Esophagus muscularis mucosa (tissue), 3 donors: Measurements from ENCODE around the gene EEF1AKMT3.

Experiments used
- CTCF ChIP-seq, 3 experiments: fragments of 200-600 bp in 2 of 3; fragments of 450-650 bp in 1 of 3; sonication (generic) in 2 of 3; IDR thresholded peaks; one replicate each; pipeline ENCODE4 v1.5.1; 2017 to 2019; ENCODE audit warnings: antibody characterized with exemption in 3 of 3, mild to moderate bottlenecking in 2 of 3, moderate library complexity in 1 of 3
- POLR2AphosphoS5 ChIP-seq, 2 donors: sonication (generic); formaldehyde crosslinking; IDR thresholded peaks; one replicate each; pipeline ENCODE4 v1.6.1; 2017; ENCODE audit warnings: antibody characterized with exemption in 2 of 2

GRCh38 chr12:57764662-57765002 is 7.8 kb upstream of the EEF1AKMT3 start:
- TF ChIP-seq CTCF (IDR thresholded peaks at IDR 0.05) (no peak), POLR2AphosphoS5 (IDR thresholded peaks at IDR 0.05) (no peak)
